IPS-20b (cell line): Measurements from ENCODE around the gene PTAFR.

Experiments used
- H3K27ac ChIP-seq: one replicate; pipeline ENCODE4 v1.5.1; 2013; ENCODE audit warnings: low read length
- H3K27me3 ChIP-seq: 2 replicates; pipeline ENCODE4 v1.6.1; 2013; ENCODE audit warnings: mild to moderate bottlenecking, low read length, inconsistent platforms; ENCODE audit not compliant: insufficient read depth
- H3K36me3 ChIP-seq: 2 replicates; pipeline ENCODE4 v1.6.1; 2013; ENCODE audit warnings: low read depth, mild to moderate bottlenecking, inconsistent platforms, low read length, moderate library complexity; ENCODE audit not compliant: insufficient read depth
- H3K4me1 ChIP-seq: 2 replicates; pipeline ENCODE4 v1.6.1; 2013; ENCODE audit warnings: mild to moderate bottlenecking, control low read depth, inconsistent platforms, low read length, moderate library complexity; ENCODE audit not compliant: insufficient read depth
- H3K4me3 ChIP-seq: 2 replicates; pipeline ENCODE4 v1.5.1; 2013; ENCODE audit warnings: mild to moderate bottlenecking, low read length, inconsistent platforms
- H3K9ac ChIP-seq: 2 replicates; pipeline ENCODE4 v1.6.1; 2013; ENCODE audit warnings: low read depth, mild to moderate bottlenecking, inconsistent platforms, low read length, moderate library complexity
- H3K9me3 ChIP-seq: 2 replicates; pipeline ENCODE4 v1.6.1; 2013; ENCODE audit warnings: mild to moderate bottlenecking, low read depth, low read length, inconsistent platforms; ENCODE audit not compliant: insufficient read depth

PTAFR gene

DNA sequence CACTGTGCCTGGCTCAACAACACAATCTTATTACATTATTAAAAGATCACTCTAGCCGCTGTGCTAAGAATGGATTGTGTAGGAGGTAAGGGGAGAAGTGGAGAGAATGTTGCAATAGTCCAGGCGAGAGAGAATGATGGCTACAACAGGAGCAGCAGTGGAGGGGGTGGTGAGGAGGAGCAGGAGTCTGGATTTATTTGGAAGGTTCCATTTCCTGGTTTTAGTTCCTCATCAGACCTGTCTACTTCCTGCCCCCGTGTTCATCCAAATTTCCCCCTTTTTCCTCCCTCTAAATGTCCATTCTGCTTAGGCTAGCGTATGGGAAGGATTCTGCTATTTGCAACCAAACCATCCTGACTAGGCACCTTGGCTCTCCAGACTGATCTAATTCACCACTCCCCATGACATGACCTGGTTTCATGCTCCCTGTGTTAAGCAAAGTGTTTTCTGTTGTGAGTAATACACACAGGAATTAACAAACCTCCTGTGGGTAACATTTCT, 53.0 kb downstream of the PTAFR start:
- Histone ChIP-seq H3K9ac (no peak overlapping the region), H3K27ac (no peak overlapping the region), H3K36me3 (no peaks in the 10 kb centered on the region), H3K4me3 (no peak overlapping the region), H3K9me3 (no peaks in the 10 kb centered on the region), H3K27me3 (no peaks in the 10 kb centered on the region), H3K4me1 (no peaks in the 10 kb centered on the region)

DNA sequence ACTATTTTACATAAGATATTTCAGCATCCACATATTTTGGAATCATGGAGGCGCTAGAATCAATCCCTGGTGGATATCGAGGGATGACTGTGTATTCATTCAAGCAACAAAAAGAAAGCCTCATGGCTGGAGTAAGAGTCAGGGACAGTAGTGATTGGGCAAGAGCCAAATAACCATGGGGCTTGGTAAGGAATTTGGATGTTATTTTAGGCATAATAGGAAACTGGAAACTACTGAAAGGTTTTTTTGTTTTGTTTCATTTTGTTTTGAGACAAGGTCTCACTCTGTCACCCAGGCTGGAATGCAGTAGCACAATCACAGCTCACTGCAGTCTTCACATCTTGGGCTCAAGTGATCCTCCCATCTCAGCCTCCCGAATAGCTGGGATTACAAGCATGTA, 54.3 kb downstream of the PTAFR start:
- Histone ChIP-seq H3K36me3 (no peaks in the 10 kb centered on the region), H3K9ac (no peak overlapping the region), H3K27me3 (no peaks in the 10 kb centered on the region), H3K27ac (no peak overlapping the region), H3K9me3 (no peaks in the 10 kb centered on the region), H3K4me3 (no peak overlapping the region), H3K4me1 (no peaks in the 10 kb centered on the region)

DNA sequence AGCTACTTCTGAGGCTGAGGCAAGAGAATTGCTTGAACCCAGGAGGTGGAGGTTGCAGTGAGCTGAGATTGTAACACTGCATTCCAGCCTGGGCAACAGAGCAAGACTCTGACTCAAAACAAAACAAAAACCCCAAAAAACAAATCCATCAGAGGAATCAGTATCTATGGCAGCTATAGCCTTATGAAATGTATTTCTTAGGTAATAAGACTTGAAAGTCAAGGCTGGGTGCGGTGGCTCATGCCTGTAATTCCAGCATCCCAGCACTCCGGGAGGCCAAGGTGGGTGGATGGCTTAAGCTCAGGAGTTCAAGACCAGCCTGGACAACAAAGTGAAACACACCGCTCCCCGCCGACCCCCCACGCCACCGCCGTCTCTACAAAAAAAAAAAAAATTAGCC, 56.9 kb downstream of the PTAFR start:
- Histone ChIP-seq H3K27ac (no peak overlapping the region), H3K27me3 (no peaks in the 10 kb centered on the region), H3K36me3 (no peaks in the 10 kb centered on the region), H3K4me3 (no peak overlapping the region), H3K4me1 (no peaks in the 10 kb centered on the region), H3K9me3 (no peaks in the 10 kb centered on the region), H3K9ac (no peak overlapping the region)

DNA sequence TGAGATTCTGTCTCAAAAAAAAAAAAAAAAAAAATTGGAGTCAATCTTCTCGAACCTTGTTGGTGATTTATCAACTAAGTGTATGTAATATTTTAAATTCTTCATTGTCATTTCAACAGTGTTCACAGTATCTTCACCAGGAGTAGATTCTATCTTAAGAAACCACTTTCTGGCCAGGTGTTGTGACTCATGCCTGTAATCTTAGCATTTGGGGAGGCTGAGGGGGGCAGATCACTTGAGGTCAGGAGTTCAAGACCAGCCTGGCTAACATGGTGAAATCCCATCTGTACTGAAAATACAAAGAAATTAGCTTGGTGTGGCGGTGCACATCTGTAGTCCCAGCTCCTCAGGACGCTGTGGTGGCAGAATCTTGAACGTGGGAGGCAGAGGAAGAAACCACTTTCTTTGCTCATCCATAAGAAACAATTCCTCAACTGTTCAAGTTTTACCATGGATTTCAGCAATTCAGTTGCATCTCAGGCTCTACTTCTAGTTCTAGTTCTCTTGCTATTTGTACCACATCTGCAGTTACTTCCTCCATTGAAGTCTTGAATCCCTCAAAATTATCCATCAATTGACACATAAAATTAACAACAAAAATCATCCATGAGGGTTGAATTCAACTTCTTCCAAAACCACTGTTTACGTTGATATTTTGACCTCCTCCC, 57.7 kb downstream of the PTAFR start:
- Histone ChIP-seq H3K9me3 (no peaks in the 10 kb centered on the region), H3K4me3 (no peak overlapping the region), H3K9ac (no peak overlapping the region), H3K27ac (no peak overlapping the region), H3K36me3 (no peaks in the 10 kb centered on the region), H3K4me1 (no peaks in the 10 kb centered on the region), H3K27me3 (no peaks in the 10 kb centered on the region)

DNA sequence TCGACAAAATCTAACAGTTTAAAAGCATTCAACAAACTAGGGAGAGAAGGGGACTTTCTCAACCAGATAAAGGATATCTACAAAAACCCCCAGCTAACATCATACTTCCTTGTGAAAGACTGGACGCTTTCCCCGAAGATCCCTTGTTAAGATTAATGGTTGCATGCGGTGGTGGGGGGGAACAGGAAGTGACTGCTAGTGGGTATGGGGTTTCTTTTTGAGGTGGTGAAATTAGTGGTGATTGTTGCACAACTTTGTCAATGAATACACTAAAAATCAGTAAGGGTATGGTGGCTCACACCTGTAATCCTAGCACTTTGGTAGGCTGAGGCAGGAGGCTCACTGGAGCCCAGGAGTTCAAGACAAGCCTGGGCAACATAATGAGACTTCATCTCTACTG, 61.2 kb downstream of the PTAFR start:
- H3K27me3 ChIP-seq = no peaks in the 10 kb centered on the region
- H3K4me1 ChIP-seq = no peaks in the 10 kb centered on the region
- H3K9ac ChIP-seq = no peak overlapping the region
- no peaks in the 10 kb centered on the region for H3K9me3 ChIP-seq
- no peak overlapping the region for H3K27ac ChIP-seq
- no peak overlapping the region for H3K4me3 ChIP-seq
- H3K36me3 ChIP-seq = no peaks in the 10 kb centered on the region

DNA sequence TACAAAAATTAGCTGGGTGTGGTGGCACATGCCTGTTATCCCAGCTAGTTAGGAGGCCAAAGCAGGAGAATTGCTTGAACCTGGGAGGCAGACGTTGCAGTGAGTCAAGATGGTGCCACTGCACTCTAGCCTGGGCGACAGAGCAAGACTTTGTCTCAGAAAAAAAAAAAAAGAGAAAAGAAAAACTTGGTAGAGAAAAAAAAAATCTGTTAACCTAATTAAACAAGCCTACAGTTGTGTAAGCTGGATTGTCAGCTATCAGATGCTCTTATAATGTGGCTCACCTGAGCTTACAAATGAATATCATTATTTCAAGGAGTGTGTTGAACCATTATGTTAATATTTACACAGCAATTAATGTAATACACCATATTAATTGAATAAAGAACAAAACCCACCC, 61.6 kb downstream of the PTAFR start:
- no peaks in the 10 kb centered on the region for H3K4me1 ChIP-seq
- H3K4me3 ChIP-seq = no peak overlapping the region
- no peak overlapping the region for H3K27ac ChIP-seq
- no peak overlapping the region for H3K9ac ChIP-seq
- no peaks in the 10 kb centered on the region for H3K27me3 ChIP-seq
- no peaks in the 10 kb centered on the region for H3K9me3 ChIP-seq
- H3K36me3 ChIP-seq = no peaks in the 10 kb centered on the region

DNA sequence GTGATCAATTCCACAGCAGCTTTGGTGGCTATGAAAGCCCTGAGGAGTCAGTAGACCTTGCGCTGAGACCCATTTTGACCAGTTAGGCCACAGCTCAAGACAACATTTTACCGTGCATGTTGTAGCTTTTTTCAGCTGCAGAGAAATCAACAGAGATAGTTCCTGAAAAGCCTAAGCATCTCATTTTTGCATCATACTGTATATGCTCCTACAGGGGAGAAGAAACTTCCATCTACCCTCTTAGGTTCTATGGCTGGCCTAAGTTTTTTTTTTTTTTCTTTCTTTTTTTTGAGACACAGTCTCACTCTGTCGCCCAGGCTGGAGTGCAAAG, 63.3 kb downstream of the PTAFR start:
- Histone ChIP-seq H3K4me1 (no peaks in the 10 kb centered on the region), H3K27me3 (no peaks in the 10 kb centered on the region), H3K9ac (no peak overlapping the region), H3K27ac (no peak overlapping the region), H3K4me3 (no peak overlapping the region), H3K36me3 (no peaks in the 10 kb centered on the region), H3K9me3 (no peaks in the 10 kb centered on the region)

DNA sequence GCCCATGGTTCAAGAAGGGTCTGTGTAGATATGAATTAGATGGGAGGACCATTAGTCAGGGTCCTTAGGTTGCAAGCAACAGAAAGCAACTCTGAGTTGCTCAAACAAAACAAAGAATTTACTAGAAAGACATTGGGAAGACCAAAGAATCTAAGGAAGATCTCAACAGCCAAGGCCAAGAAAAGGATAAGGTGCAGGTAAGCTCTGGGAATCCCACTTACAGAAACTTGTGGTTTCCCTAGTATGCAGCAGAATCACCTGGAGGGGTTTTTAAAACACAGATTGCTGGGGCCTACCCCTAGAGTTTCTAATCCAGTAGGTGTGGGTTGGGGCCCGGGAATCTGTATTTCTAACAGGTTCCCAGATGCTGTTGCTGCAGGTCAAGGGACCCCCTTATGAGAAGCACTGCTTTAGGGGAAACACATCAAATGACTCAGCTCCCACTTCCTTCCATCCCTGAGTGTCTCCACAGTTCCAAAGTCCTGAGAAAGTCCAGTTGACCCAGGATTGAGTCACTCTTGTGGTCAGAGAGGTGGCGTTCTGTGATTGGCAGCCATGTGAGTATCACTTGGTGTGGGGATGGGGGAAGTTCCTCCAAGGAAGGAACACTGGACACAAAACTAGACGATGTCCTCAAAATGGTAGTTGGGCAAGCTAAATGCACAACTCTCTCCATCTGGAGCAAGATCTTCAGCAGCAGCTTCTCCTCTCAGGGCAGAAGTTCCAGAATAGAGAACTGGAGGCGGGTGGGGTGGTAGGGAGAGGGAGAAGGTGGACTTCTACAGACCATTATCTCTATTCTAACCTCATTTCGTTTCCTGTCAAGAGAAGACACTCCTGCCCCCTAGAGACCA, 63.9 kb downstream of the PTAFR start:
- no peak overlapping the region for H3K27ac ChIP-seq
- no peak overlapping the region for H3K4me3 ChIP-seq
- H3K9me3 ChIP-seq = no peaks in the 10 kb centered on the region
- no peak overlapping the region for H3K9ac ChIP-seq
- H3K27me3 ChIP-seq = no peaks in the 10 kb centered on the region
- no peaks in the 10 kb centered on the region for H3K4me1 ChIP-seq
- no peaks in the 10 kb centered on the region for H3K36me3 ChIP-seq

DNA sequence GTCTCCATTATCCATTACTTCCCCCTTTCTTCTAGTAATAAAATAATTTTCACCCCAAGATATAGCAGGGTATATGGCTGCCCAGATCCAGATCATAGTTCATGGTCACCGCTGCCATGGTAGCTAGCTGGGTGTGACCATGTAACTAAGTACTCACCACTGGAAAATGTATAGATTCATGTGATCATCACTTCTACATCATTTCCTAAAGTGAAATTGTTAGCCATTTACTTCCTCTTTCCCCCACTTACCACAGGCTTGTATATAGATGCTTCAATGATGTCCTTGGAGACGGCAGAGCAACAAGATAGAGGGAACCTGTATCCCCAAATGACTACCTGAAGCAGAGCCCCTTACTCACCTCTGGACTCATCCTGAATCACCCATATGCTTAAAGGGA, 65.3 kb downstream of the PTAFR start:
- Histone ChIP-seq H3K36me3 (no peaks in the 10 kb centered on the region), H3K27ac (no peak overlapping the region)

DNA sequence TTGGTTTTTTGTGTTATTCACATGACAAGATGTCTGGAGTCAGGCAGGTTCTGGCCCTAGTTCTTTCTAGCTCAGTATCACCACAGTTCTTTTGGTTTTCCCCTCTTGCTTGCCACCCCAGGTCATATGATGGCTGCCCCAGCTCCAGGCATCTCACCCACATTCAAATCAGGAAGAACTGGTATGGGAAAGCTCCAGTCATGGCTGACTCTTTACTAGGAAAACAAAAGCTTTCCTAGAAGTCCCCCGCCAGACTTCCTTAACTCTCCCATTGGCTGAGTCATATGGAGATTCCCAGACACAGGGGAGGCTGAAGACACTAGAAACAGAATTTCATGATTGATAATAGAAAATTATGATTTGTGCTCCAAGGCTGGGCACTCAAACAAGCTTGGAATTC, 65.9 kb downstream of the PTAFR start:
- Histone ChIP-seq H3K9ac (no peak overlapping the region), H3K4me3 (no peak overlapping the region), H3K27ac (no peak overlapping the region), H3K9me3 (no peaks in the 10 kb centered on the region), H3K4me1 (peaks cover under 1% of the 10 kb centered on the region; the same call in 1 of the 2 replicates), H3K36me3 (no peaks in the 10 kb centered on the region), H3K27me3 (no peaks in the 10 kb centered on the region)

More for the DNA sequence above, 65.3 kb downstream of the PTAFR start:
- H3K4me1 ChIP-seq = no peaks in the 10 kb centered on the region
- no peaks in the 10 kb centered on the region for H3K27me3 ChIP-seq
- H3K9ac ChIP-seq = no peak overlapping the region
- H3K4me3 ChIP-seq = no peak overlapping the region
- H3K9me3 ChIP-seq = no peaks in the 10 kb centered on the region

DNA sequence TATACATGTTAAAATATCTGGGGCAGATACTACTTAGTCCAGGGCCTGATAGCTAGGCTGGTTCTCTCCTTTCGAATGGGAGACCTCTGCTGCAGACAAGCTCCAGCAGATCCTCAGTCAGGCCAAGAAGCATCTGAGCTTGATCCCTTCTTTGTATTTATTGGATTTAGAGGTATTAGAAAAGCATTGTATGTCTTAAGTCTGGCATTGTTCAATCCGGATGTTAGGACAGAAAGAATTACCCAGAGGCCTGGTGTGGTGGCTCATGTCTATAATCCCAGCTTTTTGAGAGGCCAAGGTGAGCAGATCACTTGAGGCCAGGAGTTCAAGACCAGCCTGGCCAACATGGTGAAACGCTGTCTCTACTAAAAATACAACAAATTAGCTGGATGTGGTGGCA, 66.9 kb downstream of the PTAFR start:
- Histone ChIP-seq H3K27me3 (no peaks in the 10 kb centered on the region), H3K9me3 (no peaks in the 10 kb centered on the region), H3K36me3 (no peaks in the 10 kb centered on the region), H3K4me3 (no peak overlapping the region), H3K9ac (no peak overlapping the region), H3K27ac (no peak overlapping the region), H3K4me1 (peaks cover 4% of the 10 kb centered on the region; the same call in 1 of the 2 replicates)

DNA sequence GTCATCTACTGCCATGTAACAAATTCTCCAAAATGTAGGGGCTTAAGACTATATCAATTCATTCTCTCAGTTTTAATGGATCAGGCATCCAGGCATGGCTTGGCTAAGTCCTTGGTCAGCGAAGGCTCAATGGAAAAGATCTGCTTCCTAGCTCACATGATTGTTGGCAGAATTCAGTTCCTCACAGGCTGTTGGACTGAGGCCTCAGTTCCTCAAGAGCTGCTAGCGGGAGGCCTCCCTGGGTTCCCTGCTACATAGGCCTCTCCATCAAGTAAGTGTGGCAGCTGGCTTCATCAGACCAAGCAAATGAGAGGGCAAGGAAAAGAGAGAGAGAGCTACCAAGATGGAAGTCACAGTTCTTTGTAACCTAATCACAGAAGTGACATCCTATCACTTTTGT, 68.5 kb downstream of the PTAFR start:
- Histone ChIP-seq H3K4me3 (no peak overlapping the region), H3K27ac (no peak overlapping the region), H3K36me3 (no peaks in the 10 kb centered on the region), H3K4me1 (peaks cover 4% of the 10 kb centered on the region; the same call in 1 of the 2 replicates), H3K9me3 (no peaks in the 10 kb centered on the region), H3K27me3 (no peaks in the 10 kb centered on the region), H3K9ac (no peak overlapping the region)
